Endothelial cell of umbilical vein (primary cell): ENCODE measurements around the gene SIRPA. TPM values are rescaled to one million over a fixed set of nuclear protein-coding genes. Genes with fewer than 3 reads are reported as not detected.

ENCODE experiments used
- BruUV-seq: library from RNA; stranded (reverse); fragments of 400-500 nt; replicated peaks from 2 replicates; lab custom pipeline; 2021; lab: Mats Ljungman, UMichigan
- CTCF ChIA-PET: fragments of 300-600, 350-600 bp; sonication (Branson Sonifier 250); formaldehyde crosslinking; loops from one replicate; lab custom pipeline; 2021; ENCODE audit warnings: antibody characterized with exemption, inconsistent platforms; lab: Charles Lee
- POLR2A ChIA-PET: fragments of 300-600, 350-600 bp; sonication (Branson Sonifier 250); formaldehyde crosslinking; loops from one replicate; lab custom pipeline; 2021; ENCODE audit warnings: antibody characterized with exemption, inconsistent platforms; lab: Charles Lee
- DNase-seq: peaks from one replicate; pipeline ENCODE4 v3.0.0-alpha.2; 2011; ENCODE audit warnings: low read depth, low spot score
- FAIRE-seq: peaks from 2 replicates; lab custom pipeline; 2011; peaks lifted over from hg19 to GRCh38; lab: Jason Lieb, UNC
- H2AFZ ChIP-seq: 2 replicates; pipeline ENCODE4 v1.6.0; 2012; ENCODE audit warnings: low read depth, low read length, control low read depth, inconsistent platforms
- H3K27ac ChIP-seq: 2 replicates; pipeline ENCODE4 v1.5.1; 2011; ENCODE audit warnings: low read depth, mild to moderate bottlenecking, control low read depth, low read length, moderate library complexity; ENCODE audit not compliant: insufficient read depth
- H3K27me3 ChIP-seq, 2 experiments: 2 replicates each; pipeline versions ENCODE4 v1.6.0 to v1.6.1; 2011; ENCODE audit warnings: low read length in 2 of 2, mixed read lengths in 1 of 2; ENCODE audit not compliant: control insufficient read depth in 2 of 2, insufficient read depth in 2 of 2
- H3K36me3 ChIP-seq, 2 experiments: 2 replicates in 1 of 2; 3 replicates in 1 of 2; pipeline ENCODE4 v1.5.1; 2011; ENCODE audit warnings: low read length in 2 of 2, mild to moderate bottlenecking in 1 of 2, moderate library complexity in 1 of 2; ENCODE audit not compliant: control insufficient read depth in 2 of 2, insufficient read depth in 2 of 2; ENCODE audit errors: extremely low read depth in 1 of 2
- H3K4me1 ChIP-seq: 3 replicates; pipeline ENCODE4 v1.5.1; 2011; ENCODE audit warnings: mild to moderate bottlenecking, low read length; ENCODE audit not compliant: control insufficient read depth, insufficient read depth; ENCODE audit errors: extremely low read depth
- H3K4me2 ChIP-seq: 2 replicates; pipeline ENCODE4 v1.6.1; 2011; ENCODE audit warnings: low read length, control low read depth, mixed read lengths; ENCODE audit not compliant: insufficient read depth
- H3K4me3 ChIP-seq, 3 experiments: fragments of 200-600 bp in 1 of 3; sonication (generic), shearing (Covaris generic) in 1 of 3; replicated peaks in 1 of 3; 2 replicates each; pipeline ENCODE4 v1.5.1; 2011 to 2016; ENCODE audit warnings: control low read depth in 3 of 3, low read length in 3 of 3, mild to moderate bottlenecking in 2 of 3, inconsistent platforms in 1 of 3, low read depth in 1 of 3, moderate library complexity in 1 of 3; ENCODE audit not compliant: insufficient read depth in 1 of 3
- H3K79me2 ChIP-seq: 2 replicates; pipeline ENCODE4 v1.6.0; 2012; ENCODE audit warnings: low read length, inconsistent platforms; ENCODE audit not compliant: control insufficient read depth, insufficient read depth
- H3K9ac ChIP-seq: replicated peaks from 2 replicates; pipeline ENCODE3; 2011; ENCODE audit warnings: low read length, control low read depth; ENCODE audit not compliant: insufficient read depth; ENCODE audit errors: extremely low read depth
- H3K9me1 ChIP-seq: replicated peaks from 3 replicates; pipeline ENCODE4 v1.6.0; 2011; ENCODE audit warnings: mild to moderate bottlenecking, low read length; ENCODE audit not compliant: control insufficient read depth, insufficient read depth; ENCODE audit errors: extremely low read depth
- H3K9me3 ChIP-seq: replicated peaks from 2 replicates; pipeline ENCODE4 v1.5.1; 2012; ENCODE audit warnings: low read length, inconsistent platforms; ENCODE audit not compliant: control insufficient read depth, insufficient read depth
- H4K20me1 ChIP-seq: replicated peaks from 2 replicates; pipeline ENCODE3; 2011; ENCODE audit warnings: mild to moderate bottlenecking, low read length; ENCODE audit not compliant: control insufficient read depth, insufficient read depth; ENCODE audit errors: extremely low read depth
- EZH2 ChIP-seq: IDR thresholded peaks from 2 replicates; pipeline ENCODE4 v1.6.1; 2012; ENCODE audit warnings: borderline replicate concordance, low read depth, mild to moderate bottlenecking, moderate library complexity, low read length, inconsistent platforms; ENCODE audit not compliant: severe bottlenecking
- FOS ChIP-seq: IDR thresholded peaks from 2 replicates; pipeline ENCODE4 v1.6.1; 2011; ENCODE audit warnings: mild to moderate bottlenecking, low read length, moderate library complexity, borderline replicate concordance; ENCODE audit not compliant: insufficient read depth
- GATA2 ChIP-seq: IDR thresholded peaks from 2 replicates; pipeline ENCODE4 v1.7.0; 2011; ENCODE audit warnings: low read depth, mild to moderate bottlenecking, moderate library complexity, mixed read lengths, low read length; ENCODE audit not compliant: insufficient read length, insufficient read depth
- JUN ChIP-seq: IDR thresholded peaks from 2 replicates; pipeline ENCODE4 v1.6.1; 2011; ENCODE audit warnings: borderline replicate concordance, low read depth; ENCODE audit not compliant: insufficient read length, insufficient read depth
- MYC ChIP-seq: IDR thresholded peaks from one replicate; pipeline ENCODE4 v1.6.1; 2011; ENCODE audit warnings: mild to moderate bottlenecking, low read depth, low read length
- POLR2A ChIP-seq: IDR thresholded peaks from 2 replicates; pipeline ENCODE4 v1.6.1; 2012; ENCODE audit warnings: low read depth, mild to moderate bottlenecking, control low read depth, low read length
- POLR2AphosphoS5 ChIP-seq: IDR thresholded peaks from 2 replicates; pipeline ENCODE4 v1.6.1; 2012; ENCODE audit warnings: low read depth, mild to moderate bottlenecking, control low read depth, low read length, moderate library complexity; ENCODE audit not compliant: insufficient read depth
- dilution Hi-C: fragments of 300-500 bp; cut with MboI; formaldehyde crosslinking; loops from one replicate; pipeline ENCODE4 v1.15.0; 2019; ENCODE audit warnings: low sequenced_read_pairs; ENCODE audit not compliant: extremely low pct_ligation_motif_present
- intact Hi-C: fragments of 100-400 bp; cut with micrococcal nuclease; formaldehyde crosslinking; loops from one replicate; pipeline ENCODE4 v1.10.0; 2022
- polyA plus RNA-seq, 4 experiments: library from polyadenylated mRNA; depleted of rRNA in 3 of 4; stranded (reverse) in 3 of 4; unstranded in 1 of 4; fragments of >200 nt; gene quantifications; 2 replicates each; pipeline versions ENCODE4 v1.2.1 to v1.2.3, GENCODE V29; 2011 to 2012; ENCODE audit warnings: missing spikeins in 1 of 4
- total RNA-seq: library from RNA; stranded (reverse); gene quantifications from 2 replicates; pipeline ENCODE4 v1.2.3, GENCODE V29; 2021
- TF ChIP-seq, protein P1 (sequence below), 2 donors: IDR thresholded peaks; 1 replicate in 1 of 2; 2 replicates in 1 of 2; pipeline ENCODE4 v1.5.1; 2011; ENCODE audit warnings: low read length in 2 of 2, mild to moderate bottlenecking in 2 of 2, moderate library complexity in 2 of 2, control low read depth in 1 of 2, inconsistent platforms in 1 of 2, low read depth in 1 of 2; ENCODE audit not compliant: insufficient read depth in 1 of 2; ENCODE audit errors: extremely low read depth in 1 of 2
- TF ChIP-seq, protein P2 (sequence below): IDR thresholded peaks from 2 replicates; pipeline ENCODE4 v1.6.1; 2011; ENCODE audit not compliant: insufficient read depth, insufficient read length

The SIRPA gene
- total and polyA plus RNA-seq, 2 donors (not counting 3 experiments of a cell fraction or from before 2014, with no cell fraction given) = 29.9 to 59.2 TPM

DNA sequence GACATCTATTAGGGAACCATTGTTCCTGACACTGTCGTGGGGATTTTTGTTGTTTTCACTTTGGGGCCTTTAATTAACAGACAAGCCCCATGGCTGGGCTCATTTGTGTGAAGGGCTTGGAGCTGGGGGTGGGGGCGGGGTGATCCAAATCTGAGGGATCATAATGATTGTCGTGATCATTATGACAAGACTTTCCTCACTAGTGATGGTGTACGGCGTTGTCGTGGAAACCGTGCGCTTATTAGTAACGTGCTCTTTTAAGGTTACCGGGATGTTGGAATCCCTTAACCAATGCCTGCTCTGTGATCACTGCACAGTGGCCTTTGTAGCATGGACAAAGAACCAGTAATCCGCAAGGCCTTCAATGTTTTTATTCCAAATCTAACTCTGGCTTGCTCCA is 80.1 kb downstream of the SIRPA start:
- DNase-seq (no peak), FAIRE-seq (no peak)
- BruUV-seq = no TSS peak
- Histone ChIP-seq H3K9ac (no peak overlapping the region), H3K79me2 (no peaks in the 10 kb centered on the region), H3K4me2 (no peak overlapping the region), H4K20me1 (no peaks in the 10 kb centered on the region), H3K9me3 (no peaks in the 10 kb centered on the region), H2AFZ (no peak overlapping the region), H3K4me1 (no peaks in the 10 kb centered on the region), H3K9me1 (no peaks in the 10 kb centered on the region), H3K27ac (no peak overlapping the region), H3K27me3 (peaks cover 5% of the 10 kb centered on the region in 2 experiments), H3K36me3 (no peaks in the 10 kb centered on the region), H3K4me3 (no peak overlapping the region)
- ChIA-PET CTCF (interaction anchor here (1.5 to 1.6 kb wide), 2 partner anchors 10 to 197 kb away, joined by 4 to 5 read pairs; no protein-coding TSS in a partner anchor), POLR2A (interaction anchor here (0.6 to 0.7 kb wide), 2 partner anchors 13 to 195 kb away, joined by 3 to 6 read pairs; no protein-coding TSS in a partner anchor)
- dilution Hi-C loops (no loop called here), intact Hi-C loops (no loop called here)
- TF ChIP-seq GATA2 = no peak
- no peak for TF ChIP-seq EZH2
- no peak for TF ChIP-seq POLR2AphosphoS5
- TF ChIP-seq POLR2A = no peak
- TF ChIP-seq, protein P1, sequence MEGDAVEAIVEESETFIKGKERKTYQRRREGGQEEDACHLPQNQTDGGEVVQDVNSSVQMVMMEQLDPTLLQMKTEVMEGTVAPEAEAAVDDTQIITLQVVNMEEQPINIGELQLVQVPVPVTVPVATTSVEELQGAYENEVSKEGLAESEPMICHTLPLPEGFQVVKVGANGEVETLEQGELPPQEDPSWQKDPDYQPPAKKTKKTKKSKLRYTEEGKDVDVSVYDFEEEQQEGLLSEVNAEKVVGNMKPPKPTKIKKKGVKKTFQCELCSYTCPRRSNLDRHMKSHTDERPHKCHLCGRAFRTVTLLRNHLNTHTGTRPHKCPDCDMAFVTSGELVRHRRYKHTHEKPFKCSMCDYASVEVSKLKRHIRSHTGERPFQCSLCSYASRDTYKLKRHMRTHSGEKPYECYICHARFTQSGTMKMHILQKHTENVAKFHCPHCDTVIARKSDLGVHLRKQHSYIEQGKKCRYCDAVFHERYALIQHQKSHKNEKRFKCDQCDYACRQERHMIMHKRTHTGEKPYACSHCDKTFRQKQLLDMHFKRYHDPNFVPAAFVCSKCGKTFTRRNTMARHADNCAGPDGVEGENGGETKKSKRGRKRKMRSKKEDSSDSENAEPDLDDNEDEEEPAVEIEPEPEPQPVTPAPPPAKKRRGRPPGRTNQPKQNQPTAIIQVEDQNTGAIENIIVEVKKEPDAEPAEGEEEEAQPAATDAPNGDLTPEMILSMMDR (IDR thresholded peaks at IDR 0.05; ENCODE audit: extremely low read depth in 1 of 2, insufficient read depth in 1 of 2, low read depth in 1 of 2, low read length in 2 of 2) = no peak
- TF ChIP-seq, protein P2, sequence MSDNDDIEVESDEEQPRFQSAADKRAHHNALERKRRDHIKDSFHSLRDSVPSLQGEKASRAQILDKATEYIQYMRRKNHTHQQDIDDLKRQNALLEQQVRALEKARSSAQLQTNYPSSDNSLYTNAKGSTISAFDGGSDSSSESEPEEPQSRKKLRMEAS = no peak
- TF ChIP-seq MYC = no peak
- no peak for TF ChIP-seq JUN
- TF ChIP-seq FOS = no peak
